Measurements from ENCODE around the gene HSFX4. TPM values are rescaled to one million over a fixed set of nuclear protein-coding genes. Genes with fewer than 3 reads are reported as not detected.

Gene HSFX4
- polyA plus RNA-seq, 3 donors = not detected

GRCh38 chrX:149908308-149908707 is 21.1 kb upstream of the HSFX4 start:
- intact Hi-C loops (cut with micrococcal nuclease) = no loop called here
- H3K36me3 Mint-ChIP-seq = no peaks in the 10 kb centered on the region
- Histone ChIP-seq H3K27ac (ENCODE audit: low read depth in 1 of 2, low read length in 2 of 2) (no peak overlapping the region), H3K9me3 (replicated peaks in 1 of 2; ENCODE audit: control insufficient read depth in 1 of 2, insufficient read depth in 1 of 2, low read length in 2 of 2) (no peaks in the 10 kb centered on the region), H3K36me3 (replicated peaks in 1 of 2; ENCODE audit: control insufficient read depth in 1 of 2, insufficient read depth in 2 of 2, low read length in 2 of 2) (no peaks in the 10 kb centered on the region), H3K9ac (ENCODE audit: insufficient read depth, low read length, poor library complexity, severe bottlenecking) (no peak overlapping the region), H4K20me1 (ENCODE audit: insufficient read depth, low read length) (no peaks in the 10 kb centered on the region), H2AFZ (ENCODE audit: insufficient read depth, low read depth, low read length, poor library complexity, severe bottlenecking) (no peak overlapping the region), H3K4me3 (replicated peaks in 1 of 3; ENCODE audit: low read depth in 2 of 3, low read length in 3 of 3) (no peak overlapping the region), H3K4me1 (ENCODE audit: control insufficient read depth in 1 of 2, insufficient read depth in 2 of 2, low read length in 2 of 2) (peaks cover 0 to 3% of the 10 kb centered on the region in 2 donors), H3K79me2 (ENCODE audit: insufficient read depth, low read length) (no peaks in the 10 kb centered on the region), H3K27me3 (ENCODE audit: control insufficient read depth in 2 of 2, insufficient read depth in 2 of 2, low read length in 2 of 2) (no peaks in the 10 kb centered on the region), H3K4me2 (replicated peaks; ENCODE audit: extremely low read depth, low read length, poor library complexity, severe bottlenecking) (no peak overlapping the region)
- H3K9me3 Mint-ChIP-seq = peaks cover 0 to 7% (median 2%) of the 10 kb centered on the region in 7 donors
- H3K27ac Mint-ChIP-seq = no peak overlapping the region
- TF ChIP-seq, protein P1, sequence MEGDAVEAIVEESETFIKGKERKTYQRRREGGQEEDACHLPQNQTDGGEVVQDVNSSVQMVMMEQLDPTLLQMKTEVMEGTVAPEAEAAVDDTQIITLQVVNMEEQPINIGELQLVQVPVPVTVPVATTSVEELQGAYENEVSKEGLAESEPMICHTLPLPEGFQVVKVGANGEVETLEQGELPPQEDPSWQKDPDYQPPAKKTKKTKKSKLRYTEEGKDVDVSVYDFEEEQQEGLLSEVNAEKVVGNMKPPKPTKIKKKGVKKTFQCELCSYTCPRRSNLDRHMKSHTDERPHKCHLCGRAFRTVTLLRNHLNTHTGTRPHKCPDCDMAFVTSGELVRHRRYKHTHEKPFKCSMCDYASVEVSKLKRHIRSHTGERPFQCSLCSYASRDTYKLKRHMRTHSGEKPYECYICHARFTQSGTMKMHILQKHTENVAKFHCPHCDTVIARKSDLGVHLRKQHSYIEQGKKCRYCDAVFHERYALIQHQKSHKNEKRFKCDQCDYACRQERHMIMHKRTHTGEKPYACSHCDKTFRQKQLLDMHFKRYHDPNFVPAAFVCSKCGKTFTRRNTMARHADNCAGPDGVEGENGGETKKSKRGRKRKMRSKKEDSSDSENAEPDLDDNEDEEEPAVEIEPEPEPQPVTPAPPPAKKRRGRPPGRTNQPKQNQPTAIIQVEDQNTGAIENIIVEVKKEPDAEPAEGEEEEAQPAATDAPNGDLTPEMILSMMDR (IDR thresholded peaks at IDR 0.05) = no peak
- DNase-seq = no peak
- H3K4me1 Mint-ChIP-seq = peaks cover 8% of the 10 kb centered on the region
- no CpG with 5 or more reads among the region's 3 CpGs for WGBS (ENCODE audit: insufficient coverage)
- peaks cover 0 to 1% (median 0%) of the 10 kb centered on the region in 3 donors for H3K27me3 Mint-ChIP-seq (ENCODE audit: low read depth in 3 of 3)
- no peak overlapping the region for H3K4me3 Mint-ChIP-seq

DNA sequence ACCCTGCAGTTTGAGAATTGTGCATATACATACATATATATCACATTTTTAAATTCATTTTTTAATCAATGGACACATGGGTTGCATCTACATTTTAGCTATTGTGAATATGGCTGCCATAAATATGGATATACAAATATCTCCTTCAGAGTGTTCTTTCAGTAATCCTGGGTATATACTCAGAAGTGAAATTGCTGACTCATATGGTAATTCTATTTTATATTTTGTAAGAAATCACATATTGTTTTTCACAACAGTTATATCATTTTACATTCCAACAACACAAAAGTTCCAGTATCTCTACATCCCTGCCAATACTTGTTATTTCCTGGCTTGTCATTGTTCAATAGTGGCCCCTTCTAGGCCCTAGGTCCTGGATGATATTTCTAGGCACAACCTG is 20.6 kb upstream of the HSFX4 start:
- intact Hi-C loops (cut with micrococcal nuclease) = no loop called here
- no peaks in the 10 kb centered on the region for H3K27me3 ChIP-seq (ENCODE audit: control insufficient read depth in 2 of 2, insufficient read depth in 2 of 2, low read length in 2 of 2)
- H3K4me3 Mint-ChIP-seq = no peak overlapping the region

More for the DNA sequence above, 20.6 kb upstream of the HSFX4 start:
- no peak overlapping the region for H3K27ac ChIP-seq (ENCODE audit: low read depth in 1 of 2, low read length in 2 of 2)
- no peaks in the 10 kb centered on the region for H3K79me2 ChIP-seq (ENCODE audit: insufficient read depth, low read length)
- peaks cover 0 to 1% (median 0%) of the 10 kb centered on the region in 3 donors for H3K27me3 Mint-ChIP-seq (ENCODE audit: low read depth in 3 of 3)
- TF ChIP-seq, protein P1 (IDR thresholded peaks at IDR 0.05) = no peak
- H3K36me3 ChIP-seq (replicated peaks in 1 of 2; ENCODE audit: control insufficient read depth in 1 of 2, insufficient read depth in 2 of 2, low read length in 2 of 2) = no peaks in the 10 kb centered on the region
- peaks cover 0 to 3% of the 10 kb centered on the region in 2 donors for H3K4me1 ChIP-seq (ENCODE audit: control insufficient read depth in 1 of 2, insufficient read depth in 2 of 2, low read length in 2 of 2)
- no peak overlapping the region for H3K4me3 ChIP-seq (replicated peaks in 1 of 3; ENCODE audit: low read depth in 2 of 3, low read length in 3 of 3)
- H3K9me3 ChIP-seq (replicated peaks in 1 of 2; ENCODE audit: control insufficient read depth in 1 of 2, insufficient read depth in 1 of 2, low read length in 2 of 2) = no peaks in the 10 kb centered on the region
- H3K9me3 Mint-ChIP-seq = peaks cover 0 to 7% (median 2%) of the 10 kb centered on the region in 7 donors
- H3K4me2 ChIP-seq (replicated peaks; ENCODE audit: extremely low read depth, low read length, poor library complexity, severe bottlenecking) = no peak overlapping the region
- DNase-seq = no peak
- H3K27ac Mint-ChIP-seq = no peak overlapping the region
- no peaks in the 10 kb centered on the region for H4K20me1 ChIP-seq (ENCODE audit: insufficient read depth, low read length)
- no peak overlapping the region for H2AFZ ChIP-seq (ENCODE audit: insufficient read depth, low read depth, low read length, poor library complexity, severe bottlenecking)
- H3K4me1 Mint-ChIP-seq = peaks cover 8% of the 10 kb centered on the region
- no peak overlapping the region for H3K9ac ChIP-seq (ENCODE audit: insufficient read depth, low read length, poor library complexity, severe bottlenecking)
- no peaks in the 10 kb centered on the region for H3K36me3 Mint-ChIP-seq
